CD4-positive, alpha-beta T cell treated with Interferon gamma for 1 hour (primary cell): ENCODE measurements around the gene TOGARAM1.

ENCODE experiments used
- DNase-seq: peaks from one replicate; pipeline ENCODE4 v3.0.0-alpha.2; 2020

Gene TOGARAM1

GRCh38 chr14:44963044-44963528 lies 1.1 kb downstream of the TOGARAM1 start:
- DNase-seq: no peak

GRCh38 chr14:44963775-44964380 lies 1.9 kb downstream of the TOGARAM1 start:
- DNase-seq: no peak

- DNase-seq: no peak
Measured at GRCh38 chr14:44966601-44967336, 4.8 kb downstream of the TOGARAM1 start.

- DNase-seq: no peak
Measured at GRCh38 chr14:44968714-44969113, 6.7 kb downstream of the TOGARAM1 start.

- no peak for DNase-seq
Measured at GRCh38 chr14:44970907-44971306, 8.9 kb downstream of the TOGARAM1 start.

- DNase-seq: no peak
Measured at GRCh38 chr14:44971459-44971858, 9.5 kb downstream of the TOGARAM1 start.

GRCh38 chr14:44979273-44979672 lies 17.3 kb downstream of the TOGARAM1 start:
- DNase-seq: no peak

GRCh38 chr14:44979740-44980356 lies 17.9 kb downstream of the TOGARAM1 start:
- DNase-seq: no peak

GRCh38 chr14:44981198-44981597 lies 19.2 kb downstream of the TOGARAM1 start:
- no peak for DNase-seq

- DNase-seq: no peak
Measured at GRCh38 chr14:44982594-44982993, 20.6 kb downstream of the TOGARAM1 start.

GRCh38 chr14:44988694-44989093 lies 26.7 kb downstream of the TOGARAM1 start:
- no peak for DNase-seq

- DNase-seq: no peak
Measured at GRCh38 chr14:44989497-44990440, 27.8 kb downstream of the TOGARAM1 start.

- no peak for DNase-seq
Measured at GRCh38 chr14:44990533-44990932, 28.5 kb downstream of the TOGARAM1 start.

- no peak for DNase-seq
Measured at GRCh38 chr14:44995196-44995595, 33.2 kb downstream of the TOGARAM1 start.

- no peak for DNase-seq
Measured at GRCh38 chr14:44995770-44996294, 33.8 kb downstream of the TOGARAM1 start.

- no peak for DNase-seq
Measured at GRCh38 chr14:45003924-45004323, 41.9 kb downstream of the TOGARAM1 start.

- DNase-seq: no peak
Measured at GRCh38 chr14:45015133-45015532, 53.1 kb downstream of the TOGARAM1 start.

- no peak for DNase-seq
Measured at GRCh38 chr14:45028107-45028626, 66.2 kb downstream of the TOGARAM1 start.

GRCh38 chr14:45034730-45035129 lies 72.7 kb downstream of the TOGARAM1 start:
- no peak for DNase-seq

- DNase-seq: no peak
Measured at GRCh38 chr14:45038256-45038655, 76.3 kb downstream of the TOGARAM1 start.

GRCh38 chr14:45038865-45039264 lies 76.9 kb downstream of the TOGARAM1 start:
- no peak for DNase-seq

GRCh38 chr14:45039390-45039789 lies 77.4 kb downstream of the TOGARAM1 start:
- DNase-seq: no peak
